Daoy (cell line): Measurements from ENCODE around the gene CDC5L. TPM values are rescaled to one million over a fixed set of nuclear protein-coding genes. Genes with fewer than 3 reads are reported as not detected.
"Not testable (repeated sequence)": the region's sequence is repeated elsewhere in the genome, so short reads cannot be mapped to it uniquely, and the experiment has no call there.

ENCODE experiments used
- DNase-seq: peaks from one replicate; pipeline ENCODE4 v3.0.0-alpha.2; 2015; ENCODE audit warnings: low read depth
- total RNA-seq: library from RNA; depleted of rRNA; stranded (reverse); fragments of >200 nt; shearing (Covaris generic); gene quantifications from 2 replicates; pipeline ENCODE4 v1.2.3, GENCODE V29; 2014; rRNA removed

CDC5L gene
- 50.2 and 57.8 TPM in 2 replicates for total RNA-seq

- DNase-seq, result peak; percentile 99
Measured at GRCh38 chr6:44387346-44388134, at the start of gene CDC5L. CDC5L (plus strand) TSS chr6:44387706; CDS start chr6:44387824, 118 bp downstream.

DNA sequence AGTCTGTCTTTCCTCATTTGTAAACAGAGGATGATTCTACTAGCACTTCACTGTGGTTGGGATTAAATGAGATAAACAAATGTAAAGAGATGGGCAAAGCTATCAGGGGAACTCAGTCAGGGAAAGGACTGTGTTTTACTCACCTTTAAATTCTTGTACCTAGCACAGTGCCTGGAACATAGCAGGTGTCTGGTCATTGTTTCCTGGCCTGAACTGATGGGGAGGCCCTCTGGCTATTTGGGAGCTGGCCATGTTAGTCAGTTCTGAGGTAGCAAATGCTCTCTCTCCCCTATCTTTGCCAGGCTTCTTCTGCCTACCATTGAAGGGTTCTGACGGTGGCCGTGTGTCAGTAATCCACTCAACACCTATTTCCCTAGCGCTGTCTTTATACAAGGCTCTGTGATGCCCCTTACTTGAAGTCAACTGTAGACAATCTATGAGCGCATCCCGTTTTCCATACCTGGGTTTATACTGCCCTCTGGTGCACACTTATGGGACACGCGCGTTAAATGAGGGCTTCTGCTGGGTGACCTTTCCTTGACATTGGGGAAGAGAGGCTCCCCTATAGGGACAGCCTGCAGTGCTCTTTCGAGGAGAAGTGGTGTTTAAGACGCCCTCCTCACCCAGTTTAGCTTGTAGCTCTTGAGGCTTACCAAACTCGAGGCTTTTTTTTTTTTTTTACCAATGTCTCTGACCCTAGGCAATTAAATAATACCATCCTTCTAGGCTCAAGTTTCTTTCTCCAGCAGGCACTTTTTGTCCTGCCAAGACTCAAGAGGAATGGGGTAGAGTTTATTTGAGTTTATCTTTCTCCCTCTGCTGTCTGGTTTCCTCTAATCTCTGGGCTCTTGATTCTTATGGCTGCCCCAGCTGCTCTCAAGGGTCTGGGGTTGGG lies 49.0 kb upstream of the CDC5L start:
- DNase-seq, result peak; percentile 72

DNA sequence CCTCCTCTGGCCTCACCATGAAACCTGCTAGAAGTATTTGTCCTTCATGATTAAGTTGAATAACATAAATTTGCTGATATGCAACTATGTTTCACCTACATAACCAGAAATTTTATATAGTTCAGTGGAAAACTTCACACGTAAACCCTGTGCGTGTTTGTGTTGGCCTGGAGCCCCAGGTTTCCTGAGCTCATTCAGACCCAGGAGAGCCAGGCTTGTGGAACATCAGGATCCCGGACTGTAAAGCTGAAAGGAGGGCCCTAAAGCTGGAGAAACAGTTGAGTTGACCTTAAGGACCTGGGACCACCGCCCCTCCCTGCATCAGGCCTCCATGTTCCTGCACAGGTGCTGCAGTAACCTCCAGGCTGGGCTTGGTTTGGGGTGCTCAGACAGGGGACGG lies 48.2 kb upstream of the CDC5L start:
- DNase-seq, result no peak

DNA sequence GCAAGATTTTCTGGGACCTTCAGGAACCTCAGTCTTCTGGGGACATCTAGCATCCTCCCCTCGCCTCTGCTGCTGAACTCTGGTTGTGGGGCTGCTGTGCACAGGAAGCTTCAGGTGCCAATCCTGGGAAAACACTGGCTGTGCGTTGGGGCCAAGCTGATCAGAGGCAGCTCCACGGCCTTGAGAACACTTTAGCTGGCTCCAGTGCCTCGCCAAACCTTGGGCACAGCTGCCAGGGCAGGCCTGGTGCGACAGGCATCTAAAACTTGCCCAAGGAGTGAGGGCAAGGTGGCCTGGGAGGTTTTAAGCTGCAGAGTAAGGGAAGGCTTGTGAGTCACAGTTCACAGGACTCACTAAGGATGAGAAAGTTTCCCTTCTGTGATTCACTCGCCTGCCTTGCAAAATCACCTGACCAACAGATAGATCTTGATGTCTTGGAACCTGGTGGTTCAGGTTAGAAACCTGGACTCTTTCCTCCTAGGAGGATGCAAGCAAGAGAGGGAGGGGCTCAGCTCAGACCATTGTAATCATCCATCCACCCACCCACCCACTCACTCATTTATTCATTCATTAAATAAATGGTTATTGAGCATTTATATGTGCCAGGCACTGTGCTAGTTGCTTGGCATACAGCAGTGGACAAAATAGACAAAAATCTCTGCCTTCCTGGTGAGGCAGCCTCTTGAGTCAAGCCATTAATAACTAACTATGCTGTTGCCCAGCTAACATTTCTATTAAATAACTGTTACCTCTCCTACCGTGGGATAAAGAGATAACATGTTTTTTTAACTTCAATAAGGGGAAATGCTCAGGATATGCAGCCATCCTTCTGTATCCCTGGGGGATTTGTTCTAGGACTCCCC lies 47.5 kb upstream of the CDC5L start:
- DNase-seq, result peak; percentile 51

- DNase-seq, result no peak
Measured at GRCh38 chr6:44341095-44341890, 46.2 kb upstream of the CDC5L start.

- no peak for DNase-seq
Measured at GRCh38 chr6:44342052-44342451, 45.5 kb upstream of the CDC5L start.

DNA sequence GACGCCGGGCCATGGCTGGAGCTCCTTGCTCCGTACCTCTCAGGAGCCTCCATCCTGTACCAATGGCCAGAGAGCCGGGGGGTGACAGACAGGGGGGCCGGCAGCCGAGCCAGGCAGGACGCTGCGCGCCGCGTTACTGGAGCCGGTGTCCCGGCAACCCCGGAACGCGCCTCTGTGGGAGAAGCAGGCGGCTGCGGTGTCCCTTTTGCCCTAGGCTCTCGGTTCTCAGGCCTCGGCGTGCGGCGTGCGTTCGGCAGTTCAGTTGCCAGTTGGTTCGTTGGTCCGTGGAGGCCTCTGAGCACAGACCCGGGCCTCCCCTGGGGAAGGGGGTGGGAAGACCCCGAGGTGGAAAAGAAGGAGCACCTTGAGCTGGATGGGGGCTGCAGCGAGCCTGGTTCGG lies 45.0 kb upstream of the CDC5L start, which contains the start of gene SPATS1:
Gene SPATS1 (plus strand): TSS at position 162 of the 400 bp plus-strand sequence. CDS start 446 bp downstream, outside the sequence.
- peak; percentile 20 for DNase-seq

- DNase-seq, result not testable (repeated sequence)
Measured at GRCh38 chr6:44346818-44347217, 40.7 kb upstream of the CDC5L start.

GRCh38 chr6:44349904-44350649 lies 37.4 kb upstream of the CDC5L start:
- no peak for DNase-seq

GRCh38 chr6:44350650-44350994 lies 36.9 kb upstream of the CDC5L start:
- not testable (repeated sequence) for DNase-seq

DNA sequence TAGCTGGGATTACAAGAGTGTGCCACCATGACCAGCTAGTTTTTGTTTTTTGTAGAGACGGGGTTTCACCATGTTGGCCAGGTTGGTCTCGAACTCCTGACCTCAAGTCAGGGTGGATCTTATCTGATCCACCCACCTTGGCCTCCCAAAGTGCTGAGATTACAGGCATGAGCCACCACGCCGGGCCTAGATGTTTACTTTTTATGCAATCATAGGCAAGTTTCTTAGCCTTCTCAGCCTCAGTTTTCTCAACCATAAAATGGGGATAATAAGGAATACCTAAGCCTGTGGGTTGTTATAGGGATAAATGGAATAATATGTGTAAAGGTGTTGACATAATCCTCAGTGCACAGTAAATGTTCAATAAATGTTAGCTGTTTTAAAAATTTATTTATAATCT lies 35.2 kb upstream of the CDC5L start:
- DNase-seq, result no peak

DNA sequence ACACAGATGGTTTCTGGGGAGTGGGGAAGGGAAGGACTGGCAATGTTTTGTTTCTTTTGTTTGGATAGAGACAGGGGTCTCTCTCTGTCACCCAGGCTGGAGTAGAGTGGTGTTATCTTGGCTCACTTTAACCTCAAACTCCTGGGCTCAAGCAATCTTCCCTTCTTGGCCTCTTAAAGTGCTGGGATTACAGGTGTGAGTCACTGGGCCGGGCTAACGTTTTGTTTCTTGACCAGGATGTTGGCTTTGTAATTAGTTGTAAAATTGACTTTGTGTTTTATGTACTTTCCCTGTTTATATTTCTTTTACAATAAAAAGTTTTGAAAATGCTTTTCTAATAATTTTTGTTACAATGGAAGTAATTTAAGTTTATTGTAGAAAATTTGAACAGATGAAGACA lies 34.2 kb upstream of the CDC5L start:
- peak; percentile 53 for DNase-seq

GRCh38 chr6:44355640-44356039 lies 31.9 kb upstream of the CDC5L start:
- DNase-seq, result no peak

DNA sequence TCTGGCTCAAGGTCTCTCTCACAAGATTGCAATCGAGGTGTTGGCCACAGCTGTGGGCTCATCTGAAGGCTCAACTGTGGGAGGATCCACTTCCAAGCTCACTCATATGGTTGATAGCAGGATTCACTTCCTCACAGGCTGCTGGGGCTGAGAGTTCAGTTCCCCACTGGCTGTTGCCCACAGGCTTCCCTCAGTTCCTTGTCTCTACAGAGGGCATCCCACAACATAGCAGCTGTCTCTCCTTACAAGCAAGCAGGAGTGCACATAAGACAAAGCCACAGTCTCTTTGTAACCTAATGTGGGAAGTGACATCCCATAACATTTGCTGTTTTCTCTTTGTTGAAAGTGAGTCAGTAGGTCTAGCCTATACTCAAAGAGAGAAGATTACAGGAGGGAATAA lies 31.0 kb upstream of the CDC5L start:
- no peak for DNase-seq

DNA sequence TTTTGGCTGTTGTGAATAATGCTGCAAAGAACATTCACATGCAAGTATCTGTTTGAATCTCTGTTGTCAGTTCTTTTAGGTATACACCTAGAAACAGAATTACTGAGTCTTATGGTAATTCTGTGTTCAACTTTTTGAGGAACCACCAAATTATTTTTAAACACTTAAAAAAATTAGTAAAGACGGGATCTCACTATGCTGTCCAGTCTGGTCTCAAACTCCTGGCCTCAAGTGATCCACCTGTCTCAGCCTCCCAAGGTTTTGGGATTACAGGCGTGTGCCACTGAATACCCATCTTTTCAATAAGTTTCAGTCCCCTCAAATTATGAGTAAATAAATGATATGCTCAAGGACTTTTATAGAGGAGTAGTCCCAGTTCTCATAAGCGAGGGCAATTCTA lies 27.5 kb upstream of the CDC5L start:
- DNase-seq, result no peak

DNA sequence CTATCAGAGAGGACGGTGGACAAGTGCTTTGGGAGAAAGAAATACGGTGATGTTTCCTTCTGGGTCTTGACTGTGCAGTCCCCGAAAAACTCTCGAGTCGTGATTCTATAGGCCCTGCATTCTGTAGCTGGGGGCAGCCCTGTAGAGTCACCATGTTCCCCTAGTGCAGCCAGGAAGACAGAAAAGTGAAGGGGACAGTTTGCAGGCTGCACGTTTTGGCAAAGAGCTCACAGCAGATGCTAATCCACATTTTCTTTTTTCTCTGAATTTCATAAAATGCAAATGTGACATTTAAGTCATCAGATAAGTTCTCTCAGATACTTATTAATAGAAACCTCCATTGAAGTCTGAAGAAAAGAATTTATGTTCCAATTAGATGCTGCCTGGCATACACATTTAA lies 25.6 kb upstream of the CDC5L start:
- no peak for DNase-seq

- DNase-seq, result no peak
Measured at GRCh38 chr6:44363377-44363926, 24.1 kb upstream of the CDC5L start.

GRCh38 chr6:44366781-44367180 lies 20.7 kb upstream of the CDC5L start:
- no peak for DNase-seq

DNA sequence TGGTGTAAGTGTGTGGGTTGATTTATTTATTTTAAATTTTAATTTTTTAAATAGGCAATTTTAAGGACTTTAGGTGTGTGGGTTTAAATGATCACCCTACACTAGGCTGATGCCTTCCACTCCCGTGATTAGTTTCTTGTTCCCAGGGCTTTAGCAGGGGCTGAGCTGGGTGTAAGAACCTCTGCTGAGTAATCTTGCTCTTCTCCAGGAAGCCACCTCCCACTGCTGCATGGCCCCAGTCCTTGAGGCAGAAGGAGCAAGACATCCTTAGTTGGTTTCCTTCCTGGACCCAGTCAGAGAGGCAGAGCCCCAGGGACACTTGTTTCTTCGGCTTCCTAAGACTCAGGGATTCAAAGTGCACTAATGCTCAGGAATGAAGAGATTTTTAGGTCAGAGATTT lies 19.8 kb upstream of the CDC5L start:
- DNase-seq, result peak; percentile 13

DNA sequence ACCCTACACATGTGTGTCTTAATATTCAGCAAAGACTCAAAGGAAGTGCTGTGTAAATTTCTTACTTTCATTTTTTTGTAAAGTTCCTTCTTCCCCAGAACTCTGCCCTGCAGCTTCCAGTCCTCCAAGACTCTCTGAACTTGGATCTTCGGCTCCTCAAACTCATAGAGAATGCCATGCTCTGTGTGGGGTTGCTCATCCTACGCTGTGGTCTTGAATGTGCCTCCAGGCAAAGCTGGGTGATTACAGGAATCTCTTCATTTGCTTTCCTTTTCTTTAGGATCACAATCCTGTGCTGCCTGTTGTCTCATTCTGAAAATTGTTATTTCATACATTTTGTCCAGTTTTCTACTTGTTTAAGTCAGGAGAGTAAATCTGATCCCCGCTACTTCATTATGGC lies 14.5 kb upstream of the CDC5L start:
- peak; percentile 42 for DNase-seq
